ENCODE measurements around the gene CAMKMT. TPM values are rescaled to one million over a fixed set of nuclear protein-coding genes. Genes with fewer than 3 reads are reported as not detected.

The CAMKMT gene
- total RNA-seq, 1 experiment from 2014 or later: 17.4 TPM

DNA sequence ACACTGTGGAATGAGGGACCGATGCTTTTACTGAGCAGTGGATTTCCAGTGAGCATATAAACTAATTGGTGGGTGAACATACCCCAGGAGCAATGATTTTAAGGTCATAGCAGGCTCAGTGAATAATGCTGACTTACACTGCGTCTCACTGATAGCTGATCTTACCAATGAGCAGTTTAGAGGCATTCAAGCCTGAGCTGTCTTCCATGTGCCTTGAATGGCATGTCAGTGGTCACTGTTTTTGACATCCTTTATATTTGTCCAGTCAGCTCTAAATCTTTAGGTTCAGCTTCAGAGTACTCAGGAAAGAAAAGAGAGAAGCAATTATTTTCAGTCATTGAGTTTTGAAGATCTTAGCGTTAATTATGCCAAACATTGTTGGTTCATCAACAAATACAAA lies 88.3 kb downstream of the CAMKMT start:
- Histone ChIP-seq H3K14ac (ENCODE audit: insufficient read depth, low read length) (no peak overlapping the region), H3K23ac (ENCODE audit: insufficient read length, low read depth, low read length) (no peak overlapping the region)

More for the DNA sequence above, 88.3 kb downstream of the CAMKMT start:
- Histone ChIP-seq H4K5ac (ENCODE audit: insufficient read length, low read depth, low read length) (no peak overlapping the region), H3K56ac (ENCODE audit: insufficient read length, low read depth, low read length) (no peak overlapping the region), H3K27ac (ENCODE audit: insufficient read length, low read depth, low read length) (no peak overlapping the region), H3K4me2 (ENCODE audit: insufficient read depth, insufficient read length, low read length) (no peak overlapping the region), H3K4me1 (ENCODE audit: insufficient read depth, low read length) (no peaks in the 10 kb centered on the region; the same call in 1 of the 2 replicates), H3T11ph (ENCODE audit: low read length) (no peak overlapping the region), H3K27me3 (ENCODE audit: insufficient read depth, low read length) (no peaks in the 10 kb centered on the region), H4K91ac (ENCODE audit: insufficient read length, low read depth, low read length) (no peak overlapping the region), H4K8ac (replicated peaks; ENCODE audit: insufficient read length, low read depth, low read length) (no peak overlapping the region), H2BK120ac (ENCODE audit: low read depth, low read length, poor library complexity, severe bottlenecking) (no peak overlapping the region), H3K9me3 (ENCODE audit: control insufficient read depth, low read depth, low read length) (no peaks in the 10 kb centered on the region), H3K79me1 (ENCODE audit: insufficient read depth, low read depth, low read length, poor library complexity, severe bottlenecking) (no peaks in the 10 kb centered on the region), H3K79me2 (ENCODE audit: insufficient read depth, low read length) (no peaks in the 10 kb centered on the region; the same call in 1 of the 2 replicates), H2AK5ac (ENCODE audit: insufficient read length, low read length) (no peak overlapping the region), H3K9ac (ENCODE audit: extremely low read depth, insufficient read length, low read length) (no peak overlapping the region), H2AFZ (ENCODE audit: low read length) (no peak overlapping the region), H2BK15ac (ENCODE audit: low read depth, low read length) (no peak overlapping the region), H3K18ac (ENCODE audit: insufficient read length, low read depth, low read length) (no peak overlapping the region), H2BK5ac (ENCODE audit: insufficient read length, low read length) (no peak overlapping the region), H2BK20ac (ENCODE audit: low read depth, low read length, poor library complexity, severe bottlenecking) (no peak overlapping the region), H3K4ac (ENCODE audit: low read depth, low read length) (no peak overlapping the region), H3K23me2 (ENCODE audit: insufficient read length, low read depth, low read length, poor library complexity, severe bottlenecking) (no peaks in the 10 kb centered on the region), H2BK12ac (ENCODE audit: insufficient read length, low read depth, low read length) (no peak overlapping the region), H4K20me1 (ENCODE audit: control insufficient read depth, insufficient read depth, insufficient read length) (no peaks in the 10 kb centered on the region)
- TF ChIP-seq, protein P1, sequence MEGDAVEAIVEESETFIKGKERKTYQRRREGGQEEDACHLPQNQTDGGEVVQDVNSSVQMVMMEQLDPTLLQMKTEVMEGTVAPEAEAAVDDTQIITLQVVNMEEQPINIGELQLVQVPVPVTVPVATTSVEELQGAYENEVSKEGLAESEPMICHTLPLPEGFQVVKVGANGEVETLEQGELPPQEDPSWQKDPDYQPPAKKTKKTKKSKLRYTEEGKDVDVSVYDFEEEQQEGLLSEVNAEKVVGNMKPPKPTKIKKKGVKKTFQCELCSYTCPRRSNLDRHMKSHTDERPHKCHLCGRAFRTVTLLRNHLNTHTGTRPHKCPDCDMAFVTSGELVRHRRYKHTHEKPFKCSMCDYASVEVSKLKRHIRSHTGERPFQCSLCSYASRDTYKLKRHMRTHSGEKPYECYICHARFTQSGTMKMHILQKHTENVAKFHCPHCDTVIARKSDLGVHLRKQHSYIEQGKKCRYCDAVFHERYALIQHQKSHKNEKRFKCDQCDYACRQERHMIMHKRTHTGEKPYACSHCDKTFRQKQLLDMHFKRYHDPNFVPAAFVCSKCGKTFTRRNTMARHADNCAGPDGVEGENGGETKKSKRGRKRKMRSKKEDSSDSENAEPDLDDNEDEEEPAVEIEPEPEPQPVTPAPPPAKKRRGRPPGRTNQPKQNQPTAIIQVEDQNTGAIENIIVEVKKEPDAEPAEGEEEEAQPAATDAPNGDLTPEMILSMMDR (conservative IDR thresholded peaks at IDR 0.05): no peak
- H3K4me1 Mint-ChIP-seq: peaks cover 14 to 26% of the 10 kb centered on the region in 2 experiments; a peak in 3 of 4 replicates
- WGBS (ENCODE audit: extremely low coverage, insufficient read length, low lambda C conversion rate): no CpG with 5 or more reads among the region's 3 CpGs
- peaks cover 10 to 14% (median 11%) of the 10 kb centered on the region in 3 experiments; a peak in 6 of 7 replicates for H3K36me3 Mint-ChIP-seq (ENCODE audit: insufficient read depth in 1 of 3, low read depth in 3 of 3)
- no peak overlapping the region for H3K4me3 Mint-ChIP-seq
- no peak for DNase-seq
- H3K27me3 Mint-ChIP-seq (ENCODE audit: low read depth): no peaks in the 10 kb centered on the region
- H3K27ac Mint-ChIP-seq: no peak overlapping the region
- peaks cover 3 to 6% of the 10 kb centered on the region in 2 experiments; a peak in 3 of 5 replicates for H3K9me3 Mint-ChIP-seq

Measured in H9 (cell line).